Loucy (cell line): ENCODE data around the gene FLT3.

Source experiments
- EZH2phosphoT487 ChIP-seq: fragments of 200-600 bp; IDR thresholded peaks from 2 replicates; pipeline ENCODE4 v1.6.1; 2018; ENCODE audit warnings: antibody characterized with exemption, mild to moderate bottlenecking, moderate library complexity, borderline replicate concordance
- TF ChIP-seq, protein P1 (sequence below): fragments of 200-600 bp; sonication (generic); conservative IDR thresholded peaks from 2 replicates; pipeline ENCODE4 v1.5.1; 2014; ENCODE audit warnings: mild to moderate bottlenecking, antibody characterized with exemption, low read length

- TF ChIP-seq, protein P1, sequence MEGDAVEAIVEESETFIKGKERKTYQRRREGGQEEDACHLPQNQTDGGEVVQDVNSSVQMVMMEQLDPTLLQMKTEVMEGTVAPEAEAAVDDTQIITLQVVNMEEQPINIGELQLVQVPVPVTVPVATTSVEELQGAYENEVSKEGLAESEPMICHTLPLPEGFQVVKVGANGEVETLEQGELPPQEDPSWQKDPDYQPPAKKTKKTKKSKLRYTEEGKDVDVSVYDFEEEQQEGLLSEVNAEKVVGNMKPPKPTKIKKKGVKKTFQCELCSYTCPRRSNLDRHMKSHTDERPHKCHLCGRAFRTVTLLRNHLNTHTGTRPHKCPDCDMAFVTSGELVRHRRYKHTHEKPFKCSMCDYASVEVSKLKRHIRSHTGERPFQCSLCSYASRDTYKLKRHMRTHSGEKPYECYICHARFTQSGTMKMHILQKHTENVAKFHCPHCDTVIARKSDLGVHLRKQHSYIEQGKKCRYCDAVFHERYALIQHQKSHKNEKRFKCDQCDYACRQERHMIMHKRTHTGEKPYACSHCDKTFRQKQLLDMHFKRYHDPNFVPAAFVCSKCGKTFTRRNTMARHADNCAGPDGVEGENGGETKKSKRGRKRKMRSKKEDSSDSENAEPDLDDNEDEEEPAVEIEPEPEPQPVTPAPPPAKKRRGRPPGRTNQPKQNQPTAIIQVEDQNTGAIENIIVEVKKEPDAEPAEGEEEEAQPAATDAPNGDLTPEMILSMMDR: no peak
- TF ChIP-seq EZH2phosphoT487: no peak
Measured at GRCh38 chr13:28046981-28047380, 53.4 kb downstream of the FLT3 start.
